K562 (cell line): ENCODE measurements around the gene RPS2. TPM values are rescaled to one million over a fixed set of nuclear protein-coding genes. Genes with fewer than 3 reads are reported as not detected.

Experiments used
- BRCA1 ChIP-seq, 2 experiments: fragments of 450-650 bp in 1 of 2; sonication (generic) in 1 of 2; formaldehyde crosslinking in 1 of 2; IDR thresholded peaks; 2 replicates each; pipeline versions ENCODE4 v1.5.0 to v1.6.1; 2017 to 2020; ENCODE audit warnings: mild to moderate bottlenecking in 1 of 2, missing genetic modification reagents in 1 of 2
- CBFB ChIP-seq: sonication (generic); formaldehyde crosslinking; IDR thresholded peaks from 2 replicates; pipeline ENCODE4 v1.4.0; 2020; ENCODE audit warnings: mild to moderate bottlenecking, missing genetic modification reagents
- CBX8 ChIP-seq: fragments of 200-600 bp; sonication (generic); IDR thresholded peaks from 2 replicates; pipeline ENCODE4 v1.6.1; 2012; ENCODE audit warnings: borderline replicate concordance, mixed run types, low read depth, mild to moderate bottlenecking, moderate library complexity, mixed read lengths, low read length, control low read depth, inconsistent platforms; ENCODE audit not compliant: poor library complexity, severe bottlenecking; ENCODE audit errors: extremely low read depth
- FOSL1 ChIP-seq: fragments of 200-800 bp; sonication (Bioruptor generic); conservative IDR thresholded peaks from 2 replicates; pipeline ENCODE4 v1.6.1; 2016; ENCODE audit warnings: missing genetic modification characterization, missing compliant biosample characterization
- FOXP1 ChIP-seq: sonication (generic); formaldehyde crosslinking; IDR thresholded peaks from 2 replicates; pipeline ENCODE4 v1.8.0; 2022; ENCODE audit warnings: mild to moderate bottlenecking, missing genetic modification reagents
- KAT2B ChIP-seq: IDR thresholded peaks from one replicate; pipeline ENCODE4 v1.6.1; 2012; ENCODE audit warnings: low read depth, mild to moderate bottlenecking, control low read depth, inconsistent platforms, low read length, moderate library complexity
- NFYB ChIP-seq: IDR thresholded peaks from 2 replicates; pipeline ENCODE4 v1.6.1; 2011; ENCODE audit warnings: mild to moderate bottlenecking, moderate library complexity; ENCODE audit not compliant: insufficient read length; ENCODE audit errors: extremely low read depth
- PHF8 ChIP-seq: fragments of 200-600 bp; sonication (generic); IDR thresholded peaks from 2 replicates; pipeline ENCODE4 v1.6.1; 2012; ENCODE audit warnings: mixed run types, mild to moderate bottlenecking, inconsistent platforms, low read length, moderate library complexity, borderline replicate concordance
- SMARCA4 ChIP-seq: fragments of 450-650 bp; IDR thresholded peaks from 2 replicates; pipeline ENCODE4 v1.6.1; 2016
- SRSF1 ChIP-seq: fragments of 200-400 bp; formaldehyde crosslinking; IDR thresholded peaks from 2 replicates; pipeline ENCODE4 v1.6.1; 2017; ENCODE audit warnings: mild to moderate bottlenecking, low read depth, low read length, moderate library complexity
- VEZF1 ChIP-seq: fragments of 200-800 bp; sonication (Bioruptor generic); IDR thresholded peaks from 2 replicates; pipeline ENCODE4 v1.6.1; 2017; ENCODE audit warnings: missing genetic modification characterization, missing compliant biosample characterization
- ZBTB12 ChIP-seq: fragments of 250-450 bp; sonication (Bioruptor Pico); IDR thresholded peaks from 2 replicates; pipeline ENCODE4 v1.4.0; 2020
- ZBTB26 ChIP-seq: fragments of 450-650 bp; formaldehyde crosslinking; IDR thresholded peaks from 2 replicates; pipeline ENCODE4 v1.4.0; 2022; ENCODE audit warnings: missing genetic modification characterization
- ZFP30 ChIP-seq: fragments of 250-450 bp; sonication (Bioruptor Pico); IDR thresholded peaks from 2 replicates; pipeline ENCODE4 v1.8.0; 2022; ENCODE audit warnings: moderate library complexity, mild to moderate bottlenecking, inconsistent platforms, borderline replicate concordance
- ZNF41 ChIP-seq: fragments of 250-450 bp; sonication (Bioruptor Pico); conservative IDR thresholded peaks from 2 replicates; pipeline ENCODE4 v1.4.0; 2020; ENCODE audit warnings: mild to moderate bottlenecking
- polyA plus RNA-seq, 8 experiments: library from polyadenylated mRNA; depleted of rRNA in 4 of 8; stranded (reverse) in 5 of 8; unstranded in 3 of 8; fragments of >200 nt; fragmentation: Nextera tagmentation in 2 of 8; fragmentation: Illumina TruSeq in 1 of 8; extraction: Ambion mirVana in 2 of 8; extraction: Trizol in 1 of 8; gene quantifications; 2 replicates each; pipeline versions ENCODE4 v1.2.1 to v1.2.3, GENCODE V29; 2011 to 2014; ENCODE audit warnings: inconsistent platforms in 1 of 8, missing spikeins in 1 of 8
- total RNA-seq, 7 experiments: library from RNA; depleted of rRNA in 6 of 7; stranded (reverse); fragments of >200 nt in 6 of 7; fragmentation: Illumina TruSeq in 2 of 7; extraction: Trizol in 2 of 7; gene quantifications; 2 replicates each; pipeline versions ENCODE4 v1.2.1 to v1.2.3, GENCODE V29; 2011 to 2021; ENCODE audit warnings: low replicate concordance in 1 of 7
- TF ChIP-seq, protein P1 (sequence below): IDR thresholded peaks from 2 replicates; pipeline ENCODE4 v1.6.1; 2014; ENCODE audit warnings: antibody characterized with exemption
- TF ChIP-seq, protein P2 (sequence below): fragments of 250-450 bp; sonication (Bioruptor Pico); IDR thresholded peaks from 2 replicates; pipeline ENCODE4 v1.8.0; 2022; ENCODE audit warnings: inconsistent platforms
- TF ChIP-seq, protein P3 (sequence below): fragments of 250-450 bp; sonication (Bioruptor Pico); IDR thresholded peaks from 2 replicates; pipeline ENCODE4 v1.4.0; 2020; ENCODE audit warnings: mild to moderate bottlenecking

RPS2 gene
- total and polyA plus RNA-seq, 9 of the 15 experiments (the other 6 are each of a cell fraction or from before 2014, with no cell fraction given), result 834 to 4,794 (median 3,793) TPM

GRCh38 chr16:2003827-2004641 lies 39.4 kb upstream of the RPS2 start (continued):
- TF ChIP-seq ZBTB26 (CRISPR knock-in tag), result no peak
- TF ChIP-seq SMARCA4, result no peak
- TF ChIP-seq, protein P1, sequence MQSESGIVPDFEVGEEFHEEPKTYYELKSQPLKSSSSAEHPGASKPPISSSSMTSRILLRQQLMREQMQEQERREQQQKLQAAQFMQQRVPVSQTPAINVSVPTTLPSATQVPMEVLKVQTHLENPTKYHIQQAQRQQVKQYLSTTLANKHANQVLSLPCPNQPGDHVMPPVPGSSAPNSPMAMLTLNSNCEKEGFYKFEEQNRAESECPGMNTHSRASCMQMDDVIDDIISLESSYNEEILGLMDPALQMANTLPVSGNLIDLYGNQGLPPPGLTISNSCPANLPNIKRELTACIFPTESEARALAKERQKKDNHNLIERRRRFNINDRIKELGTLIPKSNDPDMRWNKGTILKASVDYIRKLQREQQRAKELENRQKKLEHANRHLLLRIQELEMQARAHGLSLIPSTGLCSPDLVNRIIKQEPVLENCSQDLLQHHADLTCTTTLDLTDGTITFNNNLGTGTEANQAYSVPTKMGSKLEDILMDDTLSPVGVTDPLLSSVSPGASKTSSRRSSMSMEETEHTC, result no peak
- TF ChIP-seq KAT2B, result peak; percentile 98
- TF ChIP-seq NFYB, result no peak
- TF ChIP-seq, protein P2, sequence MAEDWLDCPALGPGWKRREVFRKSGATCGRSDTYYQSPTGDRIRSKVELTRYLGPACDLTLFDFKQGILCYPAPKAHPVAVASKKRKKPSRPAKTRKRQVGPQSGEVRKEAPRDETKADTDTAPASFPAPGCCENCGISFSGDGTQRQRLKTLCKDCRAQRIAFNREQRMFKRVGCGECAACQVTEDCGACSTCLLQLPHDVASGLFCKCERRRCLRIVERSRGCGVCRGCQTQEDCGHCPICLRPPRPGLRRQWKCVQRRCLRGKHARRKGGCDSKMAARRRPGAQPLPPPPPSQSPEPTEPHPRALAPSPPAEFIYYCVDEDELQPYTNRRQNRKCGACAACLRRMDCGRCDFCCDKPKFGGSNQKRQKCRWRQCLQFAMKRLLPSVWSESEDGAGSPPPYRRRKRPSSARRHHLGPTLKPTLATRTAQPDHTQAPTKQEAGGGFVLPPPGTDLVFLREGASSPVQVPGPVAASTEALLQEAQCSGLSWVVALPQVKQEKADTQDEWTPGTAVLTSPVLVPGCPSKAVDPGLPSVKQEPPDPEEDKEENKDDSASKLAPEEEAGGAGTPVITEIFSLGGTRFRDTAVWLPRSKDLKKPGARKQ (CRISPR knock-in tag), result no peak
- TF ChIP-seq SRSF1, result no peak
- no peak for TF ChIP-seq BRCA1 (IDR thresholded peaks at IDR 0.05)
- no peak for TF ChIP-seq BRCA1 (CRISPR knock-in tag; IDR thresholded peaks at IDR 0.05)
- no peak for TF ChIP-seq ZBTB12
- no peak for TF ChIP-seq PHF8
- no peak for TF ChIP-seq ZFP30 (CRISPR knock-in tag)
- TF ChIP-seq VEZF1 (CRISPR knock-in tag), result peak; percentile 47; the same call in 1 of the 2 replicates
- no peak for TF ChIP-seq CBX8
- TF ChIP-seq ZNF41, result no peak
- TF ChIP-seq FOSL1, result no peak
- no peak for TF ChIP-seq CBFB (CRISPR knock-in tag)
- TF ChIP-seq FOXP1 (CRISPR knock-in tag), result no peak
- TF ChIP-seq, protein P3, sequence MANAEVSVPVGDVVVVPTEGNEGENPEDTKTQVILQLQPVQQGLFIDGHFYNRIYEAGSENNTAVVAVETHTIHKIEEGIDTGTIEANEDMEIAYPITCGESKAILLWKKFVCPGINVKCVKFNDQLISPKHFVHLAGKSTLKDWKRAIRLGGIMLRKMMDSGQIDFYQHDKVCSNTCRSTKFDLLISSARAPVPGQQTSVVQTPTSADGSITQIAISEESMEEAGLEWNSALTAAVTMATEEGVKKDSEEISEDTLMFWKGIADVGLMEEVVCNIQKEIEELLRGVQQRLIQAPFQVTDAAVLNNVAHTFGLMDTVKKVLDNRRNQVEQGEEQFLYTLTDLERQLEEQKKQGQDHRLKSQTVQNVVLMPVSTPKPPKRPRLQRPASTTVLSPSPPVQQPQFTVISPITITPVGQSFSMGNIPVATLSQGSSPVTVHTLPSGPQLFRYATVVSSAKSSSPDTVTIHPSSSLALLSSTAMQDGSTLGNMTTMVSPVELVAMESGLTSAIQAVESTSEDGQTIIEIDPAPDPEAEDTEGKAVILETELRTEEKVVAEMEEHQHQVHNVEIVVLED, result no peak
